H1 (cell line): Measurements from ENCODE around the gene CYP2W1. TPM values are rescaled to one million over a fixed set of nuclear protein-coding genes. Genes with fewer than 3 reads are reported as not detected.

Experiments used
- KDM1A ChIP-seq: fragments of 200-600, 300-600 bp; sonication (generic); IDR thresholded peaks from 2 replicates; pipeline ENCODE4 v1.7.1; 2016; ENCODE audit warnings: mild to moderate bottlenecking, low read length, borderline replicate concordance
- TBP ChIP-seq: IDR thresholded peaks from 2 replicates; pipeline ENCODE4 v1.6.1; 2011; ENCODE audit warnings: low read depth, low read length, improper control_type of control experiment
- ZNF274 ChIP-seq: IDR thresholded peaks from 2 replicates; pipeline ENCODE4 v1.7.0; 2012; ENCODE audit warnings: low read length, borderline replicate concordance; ENCODE audit errors: extremely low read depth
- polyA plus RNA-seq, 7 experiments: library from polyadenylated mRNA; depleted of rRNA in 3 of 7; stranded (reverse) in 5 of 7; unstranded in 2 of 7; fragments of >200 nt in 5 of 7; fragments of 200-250 nt in 2 of 7; gene quantifications; 1 replicate in 5 of 7; 2 replicates in 1 of 7; 4 replicates in 1 of 7; pipeline versions ENCODE4 v1.2.1 to v1.2.3, GENCODE V29; 2011 to 2013; ENCODE audit warnings: missing spikeins in 2 of 7, mixed read lengths in 2 of 7
- total RNA-seq: library from RNA; stranded (reverse); fragmentation: NEBNext Ultra II Directional; extraction: Animal tissue kit (Norgen Biotek cat#: 25700); gene quantifications from 2 replicates; pipeline ENCODE4 v1.2.1, GENCODE V29; 2021

The CYP2W1 gene
- total and polyA plus RNA-seq, 2 of the 8 experiments (the other 6 are each of a cell fraction or from before 2014, with no cell fraction given): not detected

DNA sequence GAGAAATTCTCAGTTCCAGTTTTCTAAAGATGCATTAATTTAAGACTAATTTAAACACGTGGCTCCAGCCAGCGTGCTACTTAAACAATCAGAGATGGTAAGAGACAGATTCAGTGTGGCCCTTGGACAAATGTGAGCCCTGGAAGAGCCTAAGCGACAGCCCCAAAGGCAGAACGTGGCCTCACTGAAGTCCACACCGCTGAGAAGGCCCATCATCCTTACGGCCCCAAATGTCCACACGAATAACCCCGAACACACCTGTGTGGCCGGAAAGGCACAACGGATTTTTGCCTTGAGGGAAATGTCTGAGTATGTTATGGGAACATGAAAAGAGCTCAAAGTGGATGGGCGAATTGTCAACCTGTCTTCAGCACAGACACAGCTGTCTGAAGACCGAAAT lies 10.9 kb upstream of the CYP2W1 start (continued):
- TF ChIP-seq ZNF274 (no peak), TBP (no peak), KDM1A (no peak)
- TF ChIP-seq, all 59 proteins: peak for 0
